Caco-2 (cell line): ENCODE data around the gene SPNS2. TPM values are rescaled to one million over a fixed set of nuclear protein-coding genes. Genes with fewer than 3 reads are reported as not detected.

Experiments used
- BruUV-seq: library from RNA; stranded (reverse); fragments of 400-500 nt; replicated peaks from 2 replicates; lab custom pipeline; 2021; lab: Mats Ljungman, UMichigan
- CTCF ChIA-PET: fragments of 300-600 bp; sonication (Branson Sonifier 250); formaldehyde crosslinking; loops from one replicate; lab custom pipeline; 2022; ENCODE audit warnings: antibody characterized with exemption; lab: Charles Lee
- POLR2A ChIA-PET: fragments of 300-600 bp; sonication (Branson Sonifier 250); formaldehyde crosslinking; loops from one replicate; lab custom pipeline; 2022; ENCODE audit warnings: antibody characterized with exemption; lab: Charles Lee
- DNase-seq, 2 experiments: peaks; one replicate each; pipeline versions ENCODE4 v3.0.0 to v3.0.0-alpha.2; 2020 to 2022
- H3K27me3 ChIP-seq: replicated peaks from 2 replicates; pipeline ENCODE4 v1.6.0; 2011; ENCODE audit warnings: low read length; ENCODE audit not compliant: control insufficient read depth, insufficient read depth
- H3K36me3 ChIP-seq: 2 replicates; pipeline ENCODE4 v1.5.1; 2011; ENCODE audit warnings: low read length; ENCODE audit not compliant: control insufficient read depth, insufficient read depth
- H3K4me1 ChIP-seq: fragments of 250-450 bp; sonication (Bioruptor Pico); 2 replicates; pipeline ENCODE4 v1.5.1; 2020; ENCODE audit warnings: mild to moderate bottlenecking
- H3K4me3 ChIP-seq: 2 replicates; pipeline ENCODE4 v1.5.1; 2011; ENCODE audit warnings: low read depth, mild to moderate bottlenecking, control low read depth, low read length
- H3K9me3 ChIP-seq: fragments of 250-450 bp; sonication (Bioruptor Pico); 2 replicates; pipeline ENCODE4 v1.5.1; 2020; ENCODE audit warnings: mild to moderate bottlenecking, moderate library complexity
- H3K27ac Mint-ChIP-seq: one replicate; pipeline ENCODE4 v1.8.0; 2022; ENCODE audit warnings: mixed read lengths; ENCODE audit not compliant: unreplicated experiment
- H3K27me3 Mint-ChIP-seq: one replicate; pipeline ENCODE4 v1.8.0; 2022; ENCODE audit warnings: mixed read lengths; ENCODE audit not compliant: insufficient read depth, unreplicated experiment
- H3K36me3 Mint-ChIP-seq: one replicate; pipeline ENCODE4 v1.8.0; 2022; ENCODE audit warnings: mild to moderate bottlenecking, mixed read lengths; ENCODE audit not compliant: insufficient read depth, unreplicated experiment
- H3K4me1 Mint-ChIP-seq: one replicate; pipeline ENCODE4 v1.8.0; 2022; ENCODE audit warnings: low read depth, mixed read lengths; ENCODE audit not compliant: unreplicated experiment
- H3K4me3 Mint-ChIP-seq: one replicate; pipeline ENCODE4 v1.8.0; 2022; ENCODE audit warnings: mild to moderate bottlenecking, moderate library complexity, mixed read lengths; ENCODE audit not compliant: unreplicated experiment
- H3K9me3 Mint-ChIP-seq: one replicate; pipeline ENCODE4 v1.8.0; 2022; ENCODE audit warnings: mixed read lengths; ENCODE audit not compliant: unreplicated experiment
- CTCF ChIP-seq, 2 experiments: fragments of 200-600 bp in 1 of 2; IDR thresholded peaks; 1 replicate in 1 of 2; 2 replicates in 1 of 2; pipeline versions ENCODE4 v1.5.1 to v1.8.0; 2011 to 2022; ENCODE audit warnings: antibody characterized with exemption in 1 of 2, control low read depth in 1 of 2, inconsistent platforms in 1 of 2, low read depth in 1 of 2, low read length in 1 of 2, mild to moderate bottlenecking in 1 of 2, moderate library complexity in 1 of 2; ENCODE audit not compliant: insufficient read depth in 1 of 2, severe bottlenecking in 1 of 2, unreplicated experiment in 1 of 2
- intact Hi-C: fragments of 100-400 bp; cut with micrococcal nuclease; formaldehyde crosslinking; loops from one replicate; pipeline ENCODE4 v1.10.0; 2022; ENCODE audit not compliant: unreplicated experiment
- total RNA-seq: library from RNA; stranded (reverse); gene quantifications from 2 replicates; pipeline ENCODE4 v1.2.3, GENCODE V29; 2022

Gene SPNS2
- total RNA-seq, 1 experiment from 2014 or later: 1.00 TPM

- Histone ChIP-seq H3K9me3 (no peaks in the 10 kb centered on the region), H3K36me3 (no peaks in the 10 kb centered on the region), H3K27me3 (no peaks in the 10 kb centered on the region), H3K4me3 (no peak overlapping the region), H3K4me1 (peaks cover 22% of the 10 kb centered on the region; the same call in 1 of the 2 replicates)
- Mint-ChIP-seq H3K27me3 (no peaks in the 10 kb centered on the region), H3K9me3 (no peaks in the 10 kb centered on the region), H3K36me3 (peaks cover 24% of the 10 kb centered on the region), H3K27ac (peak overlapping the region; percentile 22), H3K4me3 (no peak overlapping the region), H3K4me1 (peaks cover 20% of the 10 kb centered on the region)
- intact Hi-C loops: no loop called here
- no TSS peak for BruUV-seq
- no peak for TF ChIP-seq CTCF (IDR thresholded peaks at IDR 0.05; ENCODE audit: insufficient read depth in 1 of 2, low read depth in 1 of 2, low read length in 1 of 2, severe bottlenecking in 1 of 2, unreplicated experiment in 1 of 2)
- ChIA-PET CTCF (no interaction called here), POLR2A (no interaction called here)
- DNase-seq: no peak
Observed at GRCh38 chr17:4588391-4588790, 89.7 kb downstream of the SPNS2 start.

Other genes starting within 250 kb of the SPNS2 start
- 25.0 and 27.5 TPM in 2 replicates for gene ANKFY1, start 234.9 kb upstream of the SPNS2 start, total RNA-seq
- 50.5 and 56.8 TPM in 2 replicates for gene UBE2G1, start 132.2 kb upstream of the SPNS2 start, total RNA-seq
- not detected in 2 replicates for gene SPNS3, start 64.9 kb upstream of the SPNS2 start, total RNA-seq
- 44.5 and 47.4 TPM in 2 replicates for gene MYBBP1A, start 56.5 kb downstream of the SPNS2 start, total RNA-seq
- gene GGT6, start 61.7 kb downstream of the SPNS2 start, total RNA-seq: not detected in 2 replicates
- gene SMTNL2, start 85.6 kb downstream of the SPNS2 start, total RNA-seq: 38.8 and 39.3 TPM in 2 replicates
- gene ALOX15, start 142.8 kb downstream of the SPNS2 start, total RNA-seq: 0.21 and 0.50 TPM in 2 replicates
- 58.2 and 71.6 TPM in 2 replicates for gene PELP1, start 205.3 kb downstream of the SPNS2 start, total RNA-seq
- gene ARRB2, start 211.8 kb downstream of the SPNS2 start, total RNA-seq: 37.1 and 37.8 TPM in 2 replicates
- 9.1 and 9.4 TPM in 2 replicates for gene MED11, start 232.5 kb downstream of the SPNS2 start, total RNA-seq
- 2.2 and 3.5 TPM in 2 replicates for gene ZMYND15, start 241.0 kb downstream of the SPNS2 start, total RNA-seq
- 44.8 and 55.3 TPM in 2 replicates for gene CXCL16, start 241.0 kb downstream of the SPNS2 start, total RNA-seq